Measurements from ENCODE around the gene RBPJ.

RBPJ gene

GRCh38 chr4:26320538-26321372, at the start of gene RBPJ:
Gene RBPJ (plus strand): TSS chr4:26321014. CDS start chr4:26321029, 15 bp downstream.
- peak; percentile 2 for ATAC-seq

GRCh38 chr4:26271703-26272102, 49.1 kb upstream of the RBPJ start:
- DNase-seq: no peak
- ATAC-seq: no peak

More at GRCh38 chr4:26320538-26321372, at the start of gene RBPJ:
- peak; percentile 86 for DNase-seq

- ATAC-seq (peak; percentile 58), DNase-seq (no peak)
Observed at GRCh38 chr4:26272654-26273615, 47.9 kb upstream of the RBPJ start.

- DNase-seq (no peak), ATAC-seq (no peak)
Observed at GRCh38 chr4:26273616-26273980, 47.2 kb upstream of the RBPJ start.

- ATAC-seq (no peak), DNase-seq (no peak)
Observed at GRCh38 chr4:26275281-26275680, 45.5 kb upstream of the RBPJ start.

GRCh38 chr4:26279446-26279845, 41.4 kb upstream of the RBPJ start:
- ATAC-seq (no peak), DNase-seq (no peak)

GRCh38 chr4:26281881-26282280, 38.9 kb upstream of the RBPJ start:
- no peak for DNase-seq
- ATAC-seq: no peak

GRCh38 chr4:26284536-26284935, 36.3 kb upstream of the RBPJ start:
- no peak for ATAC-seq

GRCh38 chr4:26285272-26285671, 35.5 kb upstream of the RBPJ start:
- DNase-seq (no peak), ATAC-seq (no peak)

More at GRCh38 chr4:26284536-26284935, 36.3 kb upstream of the RBPJ start:
- no peak for DNase-seq

- no peak for ATAC-seq
- DNase-seq: no peak
Observed at GRCh38 chr4:26287756-26288155, 33.1 kb upstream of the RBPJ start.

GRCh38 chr4:26288355-26288909, 32.4 kb upstream of the RBPJ start:
- DNase-seq: peak; percentile 20

GRCh38 chr4:26289401-26289800, 31.4 kb upstream of the RBPJ start:
- DNase-seq (no peak), ATAC-seq (no peak)

More at GRCh38 chr4:26288355-26288909, 32.4 kb upstream of the RBPJ start:
- peak; percentile 92 for ATAC-seq

- ATAC-seq (no peak), DNase-seq (no peak)
Observed at GRCh38 chr4:26290321-26290720, 30.5 kb upstream of the RBPJ start.

- DNase-seq: no peak
- no peak for ATAC-seq
Observed at GRCh38 chr4:26294904-26295303, 25.9 kb upstream of the RBPJ start.

GRCh38 chr4:26296021-26296420, 24.8 kb upstream of the RBPJ start:
- ATAC-seq: no peak
- DNase-seq: no peak

- no peak for ATAC-seq
- no peak for DNase-seq
Observed at GRCh38 chr4:26296514-26296913, 24.3 kb upstream of the RBPJ start.

- DNase-seq: no peak
- no peak for ATAC-seq
Observed at GRCh38 chr4:26297219-26297618, 23.6 kb upstream of the RBPJ start.

- DNase-seq (no peak), ATAC-seq (no peak)
Observed at GRCh38 chr4:26298198-26298947, 22.4 kb upstream of the RBPJ start.

GRCh38 chr4:26299254-26299882, 21.4 kb upstream of the RBPJ start:
- ATAC-seq: peak; percentile 49
- no peak for DNase-seq

GRCh38 chr4:26300314-26301307, 20.2 kb upstream of the RBPJ start:
- DNase-seq (no peak), ATAC-seq (no peak)
